ENCODE data around the gene DPT.

DNA sequence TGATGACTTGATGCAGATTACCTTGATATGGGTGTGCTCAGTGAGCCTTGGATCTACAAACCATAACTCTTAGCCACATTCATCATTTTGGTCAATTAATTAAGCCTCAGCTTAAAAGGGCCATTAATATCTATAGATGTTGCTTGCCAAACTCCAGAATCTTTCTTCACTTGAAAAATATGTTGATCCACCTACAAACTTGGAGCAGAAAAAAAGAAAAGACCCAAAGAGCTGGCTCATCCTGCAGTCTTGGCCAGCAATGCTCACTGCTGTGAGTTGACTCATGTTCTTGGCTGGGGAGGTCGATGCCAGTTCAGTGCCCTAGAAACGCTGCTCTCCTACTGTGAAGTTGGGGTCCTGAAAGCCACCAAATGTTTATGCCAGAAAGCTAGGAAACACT is 75.4 kb downstream of the DPT start:
- TF ChIP-seq, protein P1, sequence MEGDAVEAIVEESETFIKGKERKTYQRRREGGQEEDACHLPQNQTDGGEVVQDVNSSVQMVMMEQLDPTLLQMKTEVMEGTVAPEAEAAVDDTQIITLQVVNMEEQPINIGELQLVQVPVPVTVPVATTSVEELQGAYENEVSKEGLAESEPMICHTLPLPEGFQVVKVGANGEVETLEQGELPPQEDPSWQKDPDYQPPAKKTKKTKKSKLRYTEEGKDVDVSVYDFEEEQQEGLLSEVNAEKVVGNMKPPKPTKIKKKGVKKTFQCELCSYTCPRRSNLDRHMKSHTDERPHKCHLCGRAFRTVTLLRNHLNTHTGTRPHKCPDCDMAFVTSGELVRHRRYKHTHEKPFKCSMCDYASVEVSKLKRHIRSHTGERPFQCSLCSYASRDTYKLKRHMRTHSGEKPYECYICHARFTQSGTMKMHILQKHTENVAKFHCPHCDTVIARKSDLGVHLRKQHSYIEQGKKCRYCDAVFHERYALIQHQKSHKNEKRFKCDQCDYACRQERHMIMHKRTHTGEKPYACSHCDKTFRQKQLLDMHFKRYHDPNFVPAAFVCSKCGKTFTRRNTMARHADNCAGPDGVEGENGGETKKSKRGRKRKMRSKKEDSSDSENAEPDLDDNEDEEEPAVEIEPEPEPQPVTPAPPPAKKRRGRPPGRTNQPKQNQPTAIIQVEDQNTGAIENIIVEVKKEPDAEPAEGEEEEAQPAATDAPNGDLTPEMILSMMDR (IDR thresholded peaks at IDR 0.05): no peak
- TF ChIP-seq POLR2A (IDR thresholded peaks at IDR 0.05): no peak

All from esophagus squamous epithelium (tissue), 4 donors.